WTC11 (cell line): Measurements from ENCODE around the gene KRT33A.

Experiments used
- CTCF ChIP-seq: fragments of 200-600 bp; IDR thresholded peaks from 2 replicates; pipeline ENCODE4 v1.8.0; 2022; ENCODE audit warnings: antibody characterized with exemption
- FOXK1 ChIP-seq: sonication (generic); formaldehyde crosslinking; IDR thresholded peaks from 2 replicates; pipeline ENCODE4 v1.8.0; 2022; ENCODE audit warnings: mild to moderate bottlenecking, moderate library complexity, missing genetic modification reagents
- FOXP1 ChIP-seq: sonication (generic); formaldehyde crosslinking; IDR thresholded peaks from 2 replicates; pipeline ENCODE4 v1.8.0; 2022; ENCODE audit warnings: missing genetic modification reagents, mild to moderate bottlenecking, moderate library complexity, borderline replicate concordance
- IRF2 ChIP-seq: sonication (generic); formaldehyde crosslinking; IDR thresholded peaks from 2 replicates; pipeline ENCODE4 v1.8.0; 2022; ENCODE audit warnings: low read depth, missing genetic modification reagents, borderline replicate concordance
- STAT6 ChIP-seq: sonication (generic); formaldehyde crosslinking; conservative IDR thresholded peaks from 2 replicates; pipeline ENCODE4 v1.8.1; 2023; ENCODE audit warnings: mild to moderate bottlenecking, low read depth, missing genetic modification reagents, moderate library complexity
- TEAD4 ChIP-seq: sonication (generic); formaldehyde crosslinking; IDR thresholded peaks from 2 replicates; pipeline ENCODE4 v1.8.0; 2022; ENCODE audit warnings: mild to moderate bottlenecking, missing genetic modification reagents
- USF2 ChIP-seq: sonication (generic); formaldehyde crosslinking; IDR thresholded peaks from 2 replicates; pipeline ENCODE4 v1.8.1; 2023; ENCODE audit warnings: mild to moderate bottlenecking, missing genetic modification reagents, moderate library complexity
- ZNF219 ChIP-seq: sonication (generic); formaldehyde crosslinking; IDR thresholded peaks from 2 replicates; pipeline ENCODE4 v1.8.0; 2023; ENCODE audit warnings: missing genetic modification reagents, mild to moderate bottlenecking, borderline replicate concordance
- ZNF416 ChIP-seq: fragments of 250-450 bp; sonication (Bioruptor Pico); IDR thresholded peaks from 2 replicates; pipeline ENCODE4 v1.9.0; 2021; ENCODE audit warnings: mild to moderate bottlenecking, inconsistent platforms
- TF ChIP-seq, protein P1 (sequence below): sonication (generic); formaldehyde crosslinking; IDR thresholded peaks from 2 replicates; pipeline ENCODE4 v1.8.0; 2022; ENCODE audit warnings: mild to moderate bottlenecking, missing genetic modification reagents
- TF ChIP-seq, protein P2 (sequence below): sonication (generic); formaldehyde crosslinking; IDR thresholded peaks from 2 replicates; pipeline ENCODE4 v1.8.1; 2023; ENCODE audit warnings: mild to moderate bottlenecking, missing genetic modification reagents

GRCh38 chr17:41331606-41332005 is 19.0 kb downstream of the KRT33A start:
- TF ChIP-seq CTCF (no peak), FOXK1 (CRISPR knock-in tag) (no peak), STAT6 (CRISPR knock-in tag) (no peak), ZNF416 (CRISPR knock-in tag) (no peak), TEAD4 (CRISPR knock-in tag) (no peak), IRF2 (CRISPR knock-in tag) (no peak), ZNF219 (CRISPR knock-in tag) (no peak), FOXP1 (no peak), USF2 (CRISPR knock-in tag) (no peak)
- TF ChIP-seq, protein P1, sequence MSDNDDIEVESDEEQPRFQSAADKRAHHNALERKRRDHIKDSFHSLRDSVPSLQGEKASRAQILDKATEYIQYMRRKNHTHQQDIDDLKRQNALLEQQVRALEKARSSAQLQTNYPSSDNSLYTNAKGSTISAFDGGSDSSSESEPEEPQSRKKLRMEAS (CRISPR knock-in tag): no peak
- TF ChIP-seq, protein P2, sequence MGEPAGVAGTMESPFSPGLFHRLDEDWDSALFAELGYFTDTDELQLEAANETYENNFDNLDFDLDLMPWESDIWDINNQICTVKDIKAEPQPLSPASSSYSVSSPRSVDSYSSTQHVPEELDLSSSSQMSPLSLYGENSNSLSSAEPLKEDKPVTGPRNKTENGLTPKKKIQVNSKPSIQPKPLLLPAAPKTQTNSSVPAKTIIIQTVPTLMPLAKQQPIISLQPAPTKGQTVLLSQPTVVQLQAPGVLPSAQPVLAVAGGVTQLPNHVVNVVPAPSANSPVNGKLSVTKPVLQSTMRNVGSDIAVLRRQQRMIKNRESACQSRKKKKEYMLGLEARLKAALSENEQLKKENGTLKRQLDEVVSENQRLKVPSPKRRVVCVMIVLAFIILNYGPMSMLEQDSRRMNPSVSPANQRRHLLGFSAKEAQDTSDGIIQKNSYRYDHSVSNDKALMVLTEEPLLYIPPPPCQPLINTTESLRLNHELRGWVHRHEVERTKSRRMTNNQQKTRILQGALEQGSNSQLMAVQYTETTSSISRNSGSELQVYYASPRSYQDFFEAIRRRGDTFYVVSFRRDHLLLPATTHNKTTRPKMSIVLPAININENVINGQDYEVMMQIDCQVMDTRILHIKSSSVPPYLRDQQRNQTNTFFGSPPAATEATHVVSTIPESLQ (CRISPR knock-in tag): no peak
